ENCODE measurements around the gene KCNMA1. TPM values are rescaled to one million over a fixed set of nuclear protein-coding genes. Genes with fewer than 3 reads are reported as not detected.

Gene KCNMA1
- total RNA-seq, 1 donor from 2014 or later: 41.3 TPM

- H3K4me1 ChIP-seq: no peaks in the 10 kb centered on the region
- ATAC-seq (no peak), DNase-seq (no peak)
- H3K4me3 ChIP-seq: no peak overlapping the region
- no peak overlapping the region for H3K27ac ChIP-seq
- no peaks in the 10 kb centered on the region for H3K9me3 ChIP-seq
- intact Hi-C loops (cut with DNase I): no loop called here
- no peaks in the 10 kb centered on the region for H3K27me3 ChIP-seq (ENCODE audit: low read depth)
- no peaks in the 10 kb centered on the region for H3K36me3 ChIP-seq
- TF ChIP-seq CTCF (IDR thresholded peaks at IDR 0.05): no peak
Observed at GRCh38 chr10:77682393-77683087, 44.9 kb upstream of the KCNMA1 start.

- Histone ChIP-seq H3K4me1 (no peaks in the 10 kb centered on the region), H3K9me3 (no peaks in the 10 kb centered on the region), H3K4me3 (no peak overlapping the region), H3K27me3 (ENCODE audit: low read depth) (no peaks in the 10 kb centered on the region), H3K27ac (no peak overlapping the region), H3K36me3 (no peaks in the 10 kb centered on the region)
- ATAC-seq: no peak
- DNase-seq: no peak
- intact Hi-C loops (cut with DNase I): no loop called here
- TF ChIP-seq CTCF (IDR thresholded peaks at IDR 0.05): no peak
Observed at GRCh38 chr10:77681839-77682238, 44.2 kb upstream of the KCNMA1 start.

- no peak for DNase-seq
- H3K9me3 ChIP-seq: no peaks in the 10 kb centered on the region
Observed at GRCh38 chr10:77680811-77681210, 43.2 kb upstream of the KCNMA1 start.

GRCh38 chr10:77680065-77680464, 42.5 kb upstream of the KCNMA1 start:
- intact Hi-C loops (cut with DNase I): no loop called here
- DNase-seq: no peak
- no peak for TF ChIP-seq CTCF (IDR thresholded peaks at IDR 0.05)
- H3K27ac ChIP-seq: no peak overlapping the region
- H3K4me1 ChIP-seq: no peaks in the 10 kb centered on the region
- no peaks in the 10 kb centered on the region for H3K9me3 ChIP-seq
- H3K4me3 ChIP-seq: no peak overlapping the region
- H3K27me3 ChIP-seq (ENCODE audit: low read depth): no peaks in the 10 kb centered on the region
- ATAC-seq: no peak
- no peaks in the 10 kb centered on the region for H3K36me3 ChIP-seq

More at GRCh38 chr10:77680811-77681210, 43.2 kb upstream of the KCNMA1 start:
- H3K27ac ChIP-seq: no peak overlapping the region
- H3K27me3 ChIP-seq (ENCODE audit: low read depth): no peaks in the 10 kb centered on the region
- no peaks in the 10 kb centered on the region for H3K36me3 ChIP-seq
- H3K4me3 ChIP-seq: no peak overlapping the region
- intact Hi-C loops (cut with DNase I): no loop called here
- no peak for ATAC-seq
- H3K4me1 ChIP-seq: no peaks in the 10 kb centered on the region
- no peak for TF ChIP-seq CTCF (IDR thresholded peaks at IDR 0.05)

- Histone ChIP-seq H3K27me3 (ENCODE audit: low read depth) (no peaks in the 10 kb centered on the region), H3K4me3 (no peak overlapping the region), H3K27ac (no peak overlapping the region), H3K36me3 (no peaks in the 10 kb centered on the region), H3K4me1 (no peaks in the 10 kb centered on the region), H3K9me3 (no peaks in the 10 kb centered on the region)
- no peak for TF ChIP-seq CTCF (IDR thresholded peaks at IDR 0.05)
- ATAC-seq (no peak), DNase-seq (no peak)
- intact Hi-C loops (cut with DNase I): no loop called here
Observed at GRCh38 chr10:77679217-77679616, 41.6 kb upstream of the KCNMA1 start.
